AG04450 (cell line): ENCODE results near the gene PRKAR1B. TPM values are rescaled to one million over a fixed set of nuclear protein-coding genes. Genes with fewer than 3 reads are reported as not detected.

Experiments
- CTCF ChIA-PET: fragments of 300-600, 350-600 bp; formaldehyde crosslinking; extraction: SDS; loops from one replicate; lab custom pipeline; 2022; ENCODE audit warnings: antibody characterized with exemption, inconsistent platforms; lab: Charles Lee
- POLR2A ChIA-PET: fragments of 350-600 bp; formaldehyde crosslinking; extraction: SDS; loops from one replicate; lab custom pipeline; 2021; ENCODE audit warnings: antibody characterized with exemption, inconsistent platforms; lab: Yijun Ruan, JAX
- DNase-seq: peaks from one replicate; pipeline ENCODE4 v3.0.0-alpha.2; 2011; ENCODE audit warnings: low read depth, low spot score
- H3K27ac ChIP-seq: one replicate; pipeline ENCODE4 v1.5.1; 2012; ENCODE audit warnings: low read depth, low read length, control low read depth
- H3K27me3 ChIP-seq: one replicate; pipeline ENCODE4 v1.6.0; 2012; ENCODE audit warnings: low read length; ENCODE audit not compliant: control insufficient read depth, insufficient read depth
- H3K4me3 ChIP-seq: 2 replicates; pipeline ENCODE4 v1.5.1; 2011; ENCODE audit warnings: mild to moderate bottlenecking, low read depth, low read length, control low read depth
- H3K9me3 ChIP-seq: 2 replicates; pipeline ENCODE4 v1.5.1; 2012; ENCODE audit warnings: low read length; ENCODE audit not compliant: control insufficient read depth, insufficient read depth
- CTCF ChIP-seq: IDR thresholded peaks from 2 replicates; pipeline ENCODE4 v1.5.1; 2011; ENCODE audit warnings: low read depth, low read length, control low read depth, inconsistent platforms
- polyA plus RNA-seq: library from polyadenylated mRNA; depleted of rRNA; stranded (reverse); fragments of >200 nt; gene quantifications from 2 replicates; pipeline ENCODE4 v1.2.3, GENCODE V29; 2011

PRKAR1B gene
- polyA plus RNA-seq, 1 experiment = 16.1 TPM

GRCh38 chr7:732556-732955 lies 5.5 kb upstream of the PRKAR1B start:
- no peak overlapping the region for H3K4me3 ChIP-seq
- no peaks in the 10 kb centered on the region for H3K27me3 ChIP-seq
- no peak overlapping the region for H3K27ac ChIP-seq
- TF ChIP-seq CTCF = no peak
- no peak for DNase-seq
- peaks cover 5% of the 10 kb centered on the region for H3K9me3 ChIP-seq
- POLR2A ChIA-PET = no interaction called here
- CTCF ChIA-PET = interaction anchor here (0.5 to 0.8 kb wide), 3 partner anchors 9 to 113 kb away, joined by 3 read pairs; no protein-coding TSS in a partner anchor

- Histone ChIP-seq H3K4me3 (no peak overlapping the region), H3K9me3 (peaks cover 5% of the 10 kb centered on the region), H3K27me3 (no peaks in the 10 kb centered on the region), H3K27ac (no peak overlapping the region)
- ChIA-PET CTCF (interaction anchor here (0.5 to 0.8 kb wide), 3 partner anchors 9 to 112 kb away, joined by 3 read pairs; no protein-coding TSS in a partner anchor), POLR2A (no interaction called here)
- no peak for DNase-seq
- no peak for TF ChIP-seq CTCF
Observed at GRCh38 chr7:732094-732541, 5.0 kb upstream of the PRKAR1B start.

GRCh38 chr7:731440-732085 lies 4.5 kb upstream of the PRKAR1B start:
- TF ChIP-seq CTCF = no peak
- CTCF ChIA-PET = interaction anchor here (0.8 kb wide), 1 partner anchor 66 kb away, joined by 3 read pairs; no protein-coding TSS in a partner anchor
- POLR2A ChIA-PET = no interaction called here
- H3K27ac ChIP-seq = no peak overlapping the region
- no peak overlapping the region for H3K4me3 ChIP-seq
- H3K9me3 ChIP-seq = peaks cover 5% of the 10 kb centered on the region
- no peak for DNase-seq
- H3K27me3 ChIP-seq = no peaks in the 10 kb centered on the region

- ChIA-PET CTCF (interaction anchor here (0.8 kb wide), 1 partner anchor 65 kb away, joined by 3 read pairs; no protein-coding TSS in a partner anchor), POLR2A (no interaction called here)
- H3K27ac ChIP-seq = no peak overlapping the region
- no peak for TF ChIP-seq CTCF
- no peaks in the 10 kb centered on the region for H3K27me3 ChIP-seq
- H3K4me3 ChIP-seq = no peak overlapping the region
- peaks cover 11% of the 10 kb centered on the region for H3K9me3 ChIP-seq
- peak; percentile 4 for DNase-seq
Observed at GRCh38 chr7:730501-731439, 3.7 kb upstream of the PRKAR1B start.
